Mammary epithelial cell (primary cell): ENCODE data around the gene C11orf68.

ENCODE experiments used
- CTCF ChIP-seq, 2 donors: IDR thresholded peaks in 1 of 2; conservative IDR thresholded peaks in 1 of 2; 2 replicates each; pipeline ENCODE4 v1.5.1; 2011 to 2012; ENCODE audit warnings: inconsistent platforms in 2 of 2, low read length in 2 of 2, mild to moderate bottlenecking in 2 of 2, control low read depth in 1 of 2, low read depth in 1 of 2; ENCODE audit not compliant: insufficient read depth in 1 of 2; ENCODE audit errors: extremely low read depth in 1 of 2
- EZH2 ChIP-seq: IDR thresholded peaks from 2 replicates; pipeline ENCODE4 v1.6.1; 2012; ENCODE audit warnings: low read length, inconsistent platforms, borderline replicate concordance

GRCh38 chr11:65962141-65962564, 43.3 kb upstream of the C11orf68 start:
- TF ChIP-seq EZH2 (no peak), CTCF (conservative IDR thresholded peaks at IDR 0.05 in 1 of 2, IDR thresholded peaks at IDR 0.05 in 1 of 2; ENCODE audit: extremely low read depth in 1 of 2, insufficient read depth in 1 of 2, low read depth in 1 of 2, low read length in 2 of 2) (no peak)
